ENCODE results near the gene DNAH11. TPM values are rescaled to one million over a fixed set of nuclear protein-coding genes. Genes with fewer than 3 reads are reported as not detected.

The DNAH11 gene
- total RNA-seq, 1 donor from 2014 or later, result 1.7 TPM

DNA sequence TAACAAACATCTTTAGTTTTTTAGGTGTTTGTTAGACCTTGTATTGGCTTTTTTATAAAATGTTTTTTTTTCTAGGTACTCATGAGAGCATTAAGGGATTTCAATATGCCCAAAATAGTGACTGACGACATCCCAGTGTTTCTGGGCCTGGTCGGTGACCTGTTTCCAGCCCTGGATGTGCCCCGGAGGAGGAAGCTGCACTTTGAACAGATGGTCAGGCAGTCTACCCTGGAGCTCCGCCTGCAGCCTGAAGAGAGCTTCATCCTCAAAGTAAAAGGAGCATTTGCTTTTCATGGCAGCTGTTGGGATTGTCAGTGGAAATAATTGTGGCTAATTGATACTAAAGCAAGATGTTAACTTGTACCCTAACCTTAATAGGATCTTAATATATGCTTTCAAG, 161.5 kb downstream of the DNAH11 start:
- no peaks in the 10 kb centered on the region for H3K27me3 ChIP-seq
- H3K36me3 ChIP-seq, result no peaks in the 10 kb centered on the region
- TF ChIP-seq POLR2A (IDR thresholded peaks at IDR 0.05) (no peak), POLR2AphosphoS5 (IDR thresholded peaks at IDR 0.05; ENCODE audit: insufficient read depth in 1 of 2, low read depth in 1 of 2) (no peak)
- TF ChIP-seq, protein P1, sequence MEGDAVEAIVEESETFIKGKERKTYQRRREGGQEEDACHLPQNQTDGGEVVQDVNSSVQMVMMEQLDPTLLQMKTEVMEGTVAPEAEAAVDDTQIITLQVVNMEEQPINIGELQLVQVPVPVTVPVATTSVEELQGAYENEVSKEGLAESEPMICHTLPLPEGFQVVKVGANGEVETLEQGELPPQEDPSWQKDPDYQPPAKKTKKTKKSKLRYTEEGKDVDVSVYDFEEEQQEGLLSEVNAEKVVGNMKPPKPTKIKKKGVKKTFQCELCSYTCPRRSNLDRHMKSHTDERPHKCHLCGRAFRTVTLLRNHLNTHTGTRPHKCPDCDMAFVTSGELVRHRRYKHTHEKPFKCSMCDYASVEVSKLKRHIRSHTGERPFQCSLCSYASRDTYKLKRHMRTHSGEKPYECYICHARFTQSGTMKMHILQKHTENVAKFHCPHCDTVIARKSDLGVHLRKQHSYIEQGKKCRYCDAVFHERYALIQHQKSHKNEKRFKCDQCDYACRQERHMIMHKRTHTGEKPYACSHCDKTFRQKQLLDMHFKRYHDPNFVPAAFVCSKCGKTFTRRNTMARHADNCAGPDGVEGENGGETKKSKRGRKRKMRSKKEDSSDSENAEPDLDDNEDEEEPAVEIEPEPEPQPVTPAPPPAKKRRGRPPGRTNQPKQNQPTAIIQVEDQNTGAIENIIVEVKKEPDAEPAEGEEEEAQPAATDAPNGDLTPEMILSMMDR (IDR thresholded peaks at IDR 0.05), result no peak
- H3K9me3 ChIP-seq, result no peaks in the 10 kb centered on the region
- intact Hi-C loops (cut with DNase I), result no loop called here
- no peak overlapping the region for H3K4me3 ChIP-seq
- no peaks in the 10 kb centered on the region for H3K4me1 ChIP-seq
- DNase-seq (ENCODE audit: extremely low spot score in 2 of 2), result no peak
- no peak overlapping the region for H3K27ac ChIP-seq

DNA sequence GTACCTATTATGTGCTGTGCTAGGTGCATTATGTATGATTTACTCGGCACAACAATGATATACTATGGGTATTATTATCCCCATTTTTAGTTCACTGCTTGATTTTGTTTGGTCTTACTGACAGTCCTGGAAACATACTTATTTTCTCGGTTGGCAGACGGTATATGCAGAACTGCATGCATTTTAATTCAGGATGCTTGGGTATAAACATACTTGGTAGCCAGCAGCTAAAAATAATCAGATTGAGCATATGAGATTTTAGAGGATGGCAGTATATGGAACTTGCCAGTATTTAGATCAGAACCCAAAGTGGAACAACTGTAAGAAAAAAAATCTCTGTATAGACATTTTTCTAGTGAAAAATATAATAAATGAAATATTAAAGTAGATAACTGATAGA, 163.3 kb downstream of the DNAH11 start:
- no peaks in the 10 kb centered on the region for H3K36me3 ChIP-seq
- no peak for DNase-seq (ENCODE audit: extremely low spot score in 2 of 2)
- no peaks in the 10 kb centered on the region for H3K9me3 ChIP-seq
- H3K4me1 ChIP-seq, result no peaks in the 10 kb centered on the region
- no peaks in the 10 kb centered on the region for H3K27me3 ChIP-seq
- TF ChIP-seq POLR2AphosphoS5 (IDR thresholded peaks at IDR 0.05; ENCODE audit: insufficient read depth in 1 of 2, low read depth in 1 of 2) (no peak), POLR2A (IDR thresholded peaks at IDR 0.05) (no peak)
- TF ChIP-seq, protein P1 (IDR thresholded peaks at IDR 0.05), result no peak
- no peak overlapping the region for H3K4me3 ChIP-seq
- intact Hi-C loops (cut with DNase I), result no loop called here
- no peak overlapping the region for H3K27ac ChIP-seq

DNA sequence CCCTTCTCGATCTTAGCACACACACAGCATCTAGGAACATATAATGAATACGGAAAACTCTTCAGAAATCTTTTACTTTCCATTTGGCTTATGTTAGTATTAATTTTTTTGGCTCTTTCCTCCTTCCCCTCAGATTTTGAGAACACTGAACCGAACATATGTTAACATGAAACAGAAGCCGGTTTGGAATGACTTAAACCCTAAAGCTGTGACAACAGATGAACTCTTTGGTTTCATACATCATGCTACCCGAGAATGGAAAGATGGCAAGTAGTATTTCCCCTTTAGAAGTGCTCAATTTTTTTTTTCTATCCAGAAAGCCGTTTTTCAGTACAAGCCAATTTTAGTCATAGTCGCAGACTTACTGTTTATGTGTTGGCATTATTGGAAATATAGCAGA, 164.7 kb downstream of the DNAH11 start:
- TF ChIP-seq POLR2A (IDR thresholded peaks at IDR 0.05) (no peak), POLR2AphosphoS5 (IDR thresholded peaks at IDR 0.05; ENCODE audit: insufficient read depth in 1 of 2, low read depth in 1 of 2) (no peak)
- TF ChIP-seq, protein P1 (IDR thresholded peaks at IDR 0.05), result no peak
- no peaks in the 10 kb centered on the region for H3K9me3 ChIP-seq
- H3K4me3 ChIP-seq, result no peak overlapping the region
- no peaks in the 10 kb centered on the region for H3K27me3 ChIP-seq
- no peak for DNase-seq (ENCODE audit: extremely low spot score in 2 of 2)
- no peak overlapping the region for H3K27ac ChIP-seq
- intact Hi-C loops (cut with DNase I), result no loop called here
- H3K36me3 ChIP-seq, result no peaks in the 10 kb centered on the region
- no peaks in the 10 kb centered on the region for H3K4me1 ChIP-seq

DNA sequence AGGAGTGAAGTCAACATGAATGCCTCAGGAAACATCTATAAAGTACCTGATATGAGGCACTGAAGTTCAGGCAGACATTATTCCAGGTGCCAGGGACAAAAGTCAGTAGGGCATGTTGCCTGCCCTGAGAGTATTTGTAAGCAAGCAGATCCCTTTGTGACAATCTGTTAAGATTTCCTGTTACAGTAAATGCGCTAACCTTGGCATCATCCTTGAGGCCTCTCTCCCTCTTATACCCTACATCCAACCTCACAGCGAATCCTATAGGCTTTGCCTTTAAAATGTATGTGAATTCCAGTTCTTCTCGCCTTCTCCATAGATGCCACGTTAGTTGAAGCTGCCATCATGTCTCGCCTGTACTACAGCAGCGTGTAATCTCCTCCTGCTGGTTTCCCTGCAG, 165.3 kb downstream of the DNAH11 start:
- DNase-seq (ENCODE audit: extremely low spot score in 2 of 2), result no peak
- TF ChIP-seq POLR2AphosphoS5 (IDR thresholded peaks at IDR 0.05; ENCODE audit: insufficient read depth in 1 of 2, low read depth in 1 of 2) (no peak), POLR2A (IDR thresholded peaks at IDR 0.05) (no peak)
- TF ChIP-seq, protein P1 (IDR thresholded peaks at IDR 0.05), result no peak

DNA sequence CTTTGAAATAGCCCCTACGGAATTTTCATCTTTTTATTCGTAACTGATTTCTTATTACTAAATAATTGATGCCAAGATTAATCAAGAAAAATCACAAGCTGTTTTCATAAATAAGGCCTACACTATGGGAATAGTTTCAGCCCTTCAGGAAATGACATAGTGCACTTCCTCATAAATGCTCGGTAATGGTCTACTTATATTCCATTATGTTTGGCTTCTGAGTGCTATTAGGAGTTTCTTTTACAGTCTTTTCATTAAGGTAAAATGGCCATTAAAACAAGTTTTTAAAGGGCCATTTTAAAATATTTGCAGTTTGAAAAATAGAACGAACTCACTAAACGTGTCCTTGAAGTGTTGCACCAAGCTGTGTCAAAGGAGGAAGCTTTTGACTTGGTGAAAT, 174.5 kb downstream of the DNAH11 start:
- intact Hi-C loops (cut with DNase I), result no loop called here
- no peak overlapping the region for H3K27ac ChIP-seq
- H3K27me3 ChIP-seq, result no peaks in the 10 kb centered on the region
- H3K4me1 ChIP-seq, result no peaks in the 10 kb centered on the region
- no peak overlapping the region for H3K4me3 ChIP-seq
- no peaks in the 10 kb centered on the region for H3K36me3 ChIP-seq
- no peak for TF ChIP-seq POLR2A (IDR thresholded peaks at IDR 0.05)
- no peak for TF ChIP-seq POLR2AphosphoS5 (IDR thresholded peaks at IDR 0.05; ENCODE audit: insufficient read depth in 1 of 2, low read depth in 1 of 2)
- TF ChIP-seq, protein P1 (IDR thresholded peaks at IDR 0.05), result no peak
- no peaks in the 10 kb centered on the region for H3K9me3 ChIP-seq
- no peak for DNase-seq (ENCODE audit: extremely low spot score in 2 of 2)

More for the DNA sequence above, 165.3 kb downstream of the DNAH11 start:
- H3K27me3 ChIP-seq, result no peaks in the 10 kb centered on the region
- H3K36me3 ChIP-seq, result no peaks in the 10 kb centered on the region
- H3K27ac ChIP-seq, result no peak overlapping the region
- H3K4me1 ChIP-seq, result no peaks in the 10 kb centered on the region
- no peaks in the 10 kb centered on the region for H3K9me3 ChIP-seq
- H3K4me3 ChIP-seq, result no peak overlapping the region
- intact Hi-C loops (cut with DNase I), result no loop called here

All from vagina (tissue), 2 donors.